NCI-H1694 treated with DMSO at 0.1 percent for 48 hours (cell line): Measurements from ENCODE around the gene ZIC5.

Source experiments
- DNase-seq: peaks from one replicate; lab custom pipeline; 2025; lab: John Stamatoyannopoulos, UW

The ZIC5 gene

GRCh38 chr13:99930925-99931324 lies 40.6 kb downstream of the ZIC5 start:
- no peak for DNase-seq

GRCh38 chr13:99929866-99930265 lies 41.7 kb downstream of the ZIC5 start:
- no peak for DNase-seq

- no peak for DNase-seq
These were observed 45.4 kb downstream of the ZIC5 start for GRCh38 chr13:99926014-99926731.

- no peak for DNase-seq
These were observed 47.5 kb downstream of the ZIC5 start for GRCh38 chr13:99923877-99924582.

- no peak for DNase-seq
These were observed 48.7 kb downstream of the ZIC5 start for GRCh38 chr13:99922631-99923404.

- no peak for DNase-seq
These were observed 52.4 kb downstream of the ZIC5 start for GRCh38 chr13:99919132-99919531.

GRCh38 chr13:99916366-99917103 lies 55.0 kb downstream of the ZIC5 start:
- peak; percentile 86 for DNase-seq

- no peak for DNase-seq
These were observed 58.4 kb downstream of the ZIC5 start for GRCh38 chr13:99913167-99913566.
